HepG2 (cell line): ENCODE data around the gene DCLRE1B. TPM values are rescaled to one million over a fixed set of nuclear protein-coding genes. Genes with fewer than 3 reads are reported as not detected.

Experiments
- ARID5B ChIP-seq: IDR thresholded peaks from 2 replicates; pipeline ENCODE4 v1.4.0; 2020; ENCODE audit warnings: mild to moderate bottlenecking, missing genetic modification reagents
- BCL3 ChIP-seq: sonication (generic); formaldehyde crosslinking; IDR thresholded peaks from 2 replicates; pipeline ENCODE4 v1.5.1; 2020; ENCODE audit warnings: mild to moderate bottlenecking, missing genetic modification reagents, moderate library complexity
- CBFB ChIP-seq: sonication (generic); formaldehyde crosslinking; IDR thresholded peaks from 2 replicates; pipeline ENCODE4 v1.4.0; 2020; ENCODE audit warnings: missing genetic modification reagents
- CREM ChIP-seq, 2 experiments: sonication (generic) in 1 of 2; formaldehyde crosslinking in 1 of 2; IDR thresholded peaks; 2 replicates each; pipeline versions ENCODE4 v1.4.0 to v1.6.1; 2016 to 2020; ENCODE audit warnings: antibody characterized with exemption in 1 of 2, mild to moderate bottlenecking in 1 of 2, missing genetic modification reagents in 1 of 2
- DNMT1 ChIP-seq: sonication (generic); formaldehyde crosslinking; IDR thresholded peaks from 2 replicates; pipeline ENCODE4 v1.5.1; 2020; ENCODE audit warnings: mild to moderate bottlenecking, missing genetic modification reagents
- ELF3 ChIP-seq: IDR thresholded peaks from 2 replicates; pipeline ENCODE4 v1.6.1; 2016; ENCODE audit warnings: missing genetic modification reagents, missing compliant biosample characterization
- IRF9 ChIP-seq: sonication (generic); formaldehyde crosslinking; IDR thresholded peaks from 2 replicates; pipeline ENCODE4 v1.8.0; 2022; ENCODE audit warnings: missing genetic modification reagents, mild to moderate bottlenecking, borderline replicate concordance
- KLF9 ChIP-seq: IDR thresholded peaks from 2 replicates; pipeline ENCODE4 v1.6.1; 2016; ENCODE audit warnings: low read depth
- MNT ChIP-seq: fragments of 450-650 bp; IDR thresholded peaks from 2 replicates; pipeline ENCODE4 v1.6.1; 2016
- PITX1 ChIP-seq: sonication (generic); formaldehyde crosslinking; IDR thresholded peaks from 2 replicates; pipeline ENCODE4 v1.5.1; 2020; ENCODE audit warnings: mild to moderate bottlenecking, missing genetic modification reagents
- RFX1 ChIP-seq: fragments of 450-650 bp; IDR thresholded peaks from 2 replicates; pipeline ENCODE4 v1.6.1; 2017
- RORA ChIP-seq: sonication (generic); formaldehyde crosslinking; IDR thresholded peaks from 2 replicates; pipeline ENCODE4 v1.5.0; 2020; ENCODE audit warnings: mild to moderate bottlenecking, missing genetic modification reagents, moderate library complexity
- SIN3B ChIP-seq: fragments of 150-350 bp; IDR thresholded peaks from 2 replicates; pipeline ENCODE4 v1.6.1; 2014; ENCODE audit warnings: low read length
- SKI ChIP-seq: fragments of 450-650 bp; IDR thresholded peaks from one replicate; pipeline ENCODE4 v1.6.1; 2018; ENCODE audit warnings: mild to moderate bottlenecking; ENCODE audit not compliant: partially characterized antibody
- ZNF350 ChIP-seq: sonication (generic); formaldehyde crosslinking; IDR thresholded peaks from 2 replicates; pipeline ENCODE4 v1.4.0; 2020; ENCODE audit warnings: mild to moderate bottlenecking, low read depth, missing genetic modification reagents, borderline replicate concordance
- ZNF597 ChIP-seq: sonication (generic); formaldehyde crosslinking; IDR thresholded peaks from 2 replicates; pipeline ENCODE4 v1.5.0; 2020; ENCODE audit warnings: missing genetic modification reagents
- ZNF788 ChIP-seq: sonication (generic); formaldehyde crosslinking; IDR thresholded peaks from 2 replicates; pipeline ENCODE4 v1.5.0; 2020; ENCODE audit warnings: mild to moderate bottlenecking, missing genetic modification reagents, borderline replicate concordance
- polyA plus RNA-seq, 8 experiments: library from polyadenylated mRNA; depleted of rRNA in 3 of 8; stranded (reverse) in 7 of 8; unstranded in 1 of 8; fragments of >200 nt; fragmentation: Illumina TruSeq in 4 of 8; extraction: Trizol in 4 of 8; gene quantifications; 2 replicates each; pipeline versions ENCODE4 v1.2.1 to v1.2.3, GENCODE V29; 2011 to 2016; ENCODE audit warnings: low read depth in 4 of 8, missing spikeins in 1 of 8, mixed read lengths in 1 of 8; ENCODE audit not compliant: insufficient read depth in 1 of 8
- total RNA-seq, 5 experiments: library from RNA; depleted of rRNA; stranded (reverse); fragments of >200 nt; fragmentation: Illumina TruSeq; extraction: Trizol; gene quantifications; 2 replicates each; pipeline ENCODE4 v1.2.3, GENCODE V29; 2016; ENCODE audit warnings: low read depth in 1 of 5
- TF ChIP-seq, protein P1 (sequence below): IDR thresholded peaks from 2 replicates; pipeline ENCODE4 v1.6.1; 2016

The DCLRE1B gene
- total and polyA plus RNA-seq, 2 of the 13 experiments (the other 11 are each of a cell fraction or from before 2014, with no cell fraction given) = 2.7 to 8.0 TPM

- TF ChIP-seq ZNF597 (CRISPR knock-in tag) (no peak), CREM (IDR thresholded peaks at IDR 0.05) (peak; percentile 88), CREM (CRISPR knock-in tag; IDR thresholded peaks at IDR 0.05) (no peak), IRF9 (CRISPR knock-in tag) (no peak), KLF9 (CRISPR knock-in tag) (no peak), MNT (no peak), ZNF350 (CRISPR knock-in tag) (peak; percentile 89), PITX1 (CRISPR knock-in tag) (peak; percentile 21; the same call in 1 of the 2 replicates), BCL3 (CRISPR knock-in tag) (no peak; the same call in 1 of the 2 replicates), SKI (peak; percentile 69), RORA (CRISPR knock-in tag) (no peak), RFX1 (peak; percentile 8; the same call in 1 of the 2 replicates), ZNF788 (CRISPR knock-in tag) (peak; percentile 83), CBFB (CRISPR knock-in tag) (peak; percentile 76; the same call in 1 of the 2 replicates), SIN3B (peak; percentile 44; the same call in 1 of the 2 replicates), ARID5B (CRISPR knock-in tag) (peak; percentile 50), ELF3 (CRISPR knock-in tag) (peak; percentile 95), DNMT1 (CRISPR knock-in tag) (0 out of 2 replicates have a peak, but pooled peaks have one; percentile 75)
- TF ChIP-seq, protein P1, sequence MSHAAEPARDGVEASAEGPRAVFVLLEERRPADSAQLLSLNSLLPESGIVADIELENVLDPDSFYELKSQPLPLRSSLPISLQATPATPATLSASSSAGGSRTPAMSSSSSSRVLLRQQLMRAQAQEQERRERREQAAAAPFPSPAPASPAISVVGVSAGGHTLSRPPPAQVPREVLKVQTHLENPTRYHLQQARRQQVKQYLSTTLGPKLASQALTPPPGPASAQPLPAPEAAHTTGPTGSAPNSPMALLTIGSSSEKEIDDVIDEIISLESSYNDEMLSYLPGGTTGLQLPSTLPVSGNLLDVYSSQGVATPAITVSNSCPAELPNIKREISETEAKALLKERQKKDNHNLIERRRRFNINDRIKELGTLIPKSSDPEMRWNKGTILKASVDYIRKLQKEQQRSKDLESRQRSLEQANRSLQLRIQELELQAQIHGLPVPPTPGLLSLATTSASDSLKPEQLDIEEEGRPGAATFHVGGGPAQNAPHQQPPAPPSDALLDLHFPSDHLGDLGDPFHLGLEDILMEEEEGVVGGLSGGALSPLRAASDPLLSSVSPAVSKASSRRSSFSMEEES = peak; percentile 29; the same call in 1 of the 2 replicates
Observed at GRCh38 chr1:113928941-113929749, 24.0 kb downstream of the DCLRE1B start, which contains the start of gene HIPK1 (continued).
